Activated naive CD4-positive, alpha-beta T cell treated with anti-CD3 and anti-CD28 coated beads, Interleukin-2, amount 50 U/mL, for 16 hours (primary cell): Measurements from ENCODE around the gene RPL18A.

Experiments
- DNase-seq: peaks from one replicate; pipeline ENCODE4 v3.0.0-alpha.2; 2020

The RPL18A gene

DNA sequence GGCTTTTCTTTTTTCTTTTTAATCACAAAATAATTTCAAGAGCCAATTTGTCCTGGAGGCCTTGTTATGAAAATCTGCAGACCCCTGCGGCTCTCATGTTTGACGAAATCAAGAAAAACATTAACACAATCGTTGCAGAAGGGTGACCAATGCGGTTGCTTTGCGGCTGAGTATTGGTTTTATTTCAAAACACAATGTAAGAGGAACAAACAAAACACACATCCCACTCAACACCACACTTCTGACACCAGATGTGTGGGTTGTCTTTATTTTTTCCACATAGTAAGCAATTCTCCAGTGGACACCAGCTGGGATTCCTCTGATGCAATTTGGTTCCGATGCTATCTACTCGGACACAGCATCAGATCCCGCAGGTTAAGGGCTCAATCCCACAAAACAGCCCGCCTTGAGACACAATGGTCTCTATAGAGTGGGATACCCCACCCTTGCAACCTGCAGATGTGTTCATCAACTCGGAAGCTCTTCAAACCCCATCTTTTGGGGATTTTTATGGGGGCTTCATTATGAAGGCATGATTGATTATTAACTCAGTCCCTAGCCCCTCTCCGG lies 51.2 kb downstream of the RPL18A start:
- no peak for DNase-seq
